ENCODE measurements around the gene COMMD10. TPM values are rescaled to one million over a fixed set of nuclear protein-coding genes. Genes with fewer than 3 reads are reported as not detected.

COMMD10 gene
- total RNA-seq, 3 donors from 2014 or later = 20.6 to 31.1 (median 29.0) TPM

DNA sequence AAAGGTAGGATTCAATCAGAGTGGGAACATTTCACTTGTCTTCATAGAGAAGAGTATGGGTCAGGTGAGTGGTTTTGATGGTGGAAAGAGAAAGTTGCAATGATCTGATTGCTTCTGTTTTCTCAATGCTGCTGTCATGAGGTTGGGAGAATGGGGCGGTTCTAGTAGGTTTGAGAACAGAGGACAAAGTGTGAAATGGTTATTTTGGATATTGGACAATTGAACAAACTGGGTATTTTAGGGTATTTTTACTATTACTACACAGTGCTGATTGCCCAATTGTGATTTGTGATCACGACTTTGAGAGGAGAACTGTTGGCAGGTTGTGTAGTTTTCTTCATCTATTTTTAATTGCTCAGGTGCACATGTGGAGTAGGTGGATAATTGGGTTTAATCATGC is 60.2 kb downstream of the COMMD10 start:
- TF ChIP-seq, protein P1, sequence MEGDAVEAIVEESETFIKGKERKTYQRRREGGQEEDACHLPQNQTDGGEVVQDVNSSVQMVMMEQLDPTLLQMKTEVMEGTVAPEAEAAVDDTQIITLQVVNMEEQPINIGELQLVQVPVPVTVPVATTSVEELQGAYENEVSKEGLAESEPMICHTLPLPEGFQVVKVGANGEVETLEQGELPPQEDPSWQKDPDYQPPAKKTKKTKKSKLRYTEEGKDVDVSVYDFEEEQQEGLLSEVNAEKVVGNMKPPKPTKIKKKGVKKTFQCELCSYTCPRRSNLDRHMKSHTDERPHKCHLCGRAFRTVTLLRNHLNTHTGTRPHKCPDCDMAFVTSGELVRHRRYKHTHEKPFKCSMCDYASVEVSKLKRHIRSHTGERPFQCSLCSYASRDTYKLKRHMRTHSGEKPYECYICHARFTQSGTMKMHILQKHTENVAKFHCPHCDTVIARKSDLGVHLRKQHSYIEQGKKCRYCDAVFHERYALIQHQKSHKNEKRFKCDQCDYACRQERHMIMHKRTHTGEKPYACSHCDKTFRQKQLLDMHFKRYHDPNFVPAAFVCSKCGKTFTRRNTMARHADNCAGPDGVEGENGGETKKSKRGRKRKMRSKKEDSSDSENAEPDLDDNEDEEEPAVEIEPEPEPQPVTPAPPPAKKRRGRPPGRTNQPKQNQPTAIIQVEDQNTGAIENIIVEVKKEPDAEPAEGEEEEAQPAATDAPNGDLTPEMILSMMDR (IDR thresholded peaks at IDR 0.05) = no peak
- intact Hi-C loops (cut with DNase I, micrococcal nuclease) = no loop called here
- Histone ChIP-seq H3K36me3 (ENCODE audit: low read depth) (no peaks in the 10 kb centered on the region), H3K9me3 (no peaks in the 10 kb centered on the region), H3K4me3 (no peak overlapping the region), H3K4me1 (ENCODE audit: low read depth) (no peaks in the 10 kb centered on the region)
- DNase-seq (no peak), ATAC-seq (no peak)

DNA sequence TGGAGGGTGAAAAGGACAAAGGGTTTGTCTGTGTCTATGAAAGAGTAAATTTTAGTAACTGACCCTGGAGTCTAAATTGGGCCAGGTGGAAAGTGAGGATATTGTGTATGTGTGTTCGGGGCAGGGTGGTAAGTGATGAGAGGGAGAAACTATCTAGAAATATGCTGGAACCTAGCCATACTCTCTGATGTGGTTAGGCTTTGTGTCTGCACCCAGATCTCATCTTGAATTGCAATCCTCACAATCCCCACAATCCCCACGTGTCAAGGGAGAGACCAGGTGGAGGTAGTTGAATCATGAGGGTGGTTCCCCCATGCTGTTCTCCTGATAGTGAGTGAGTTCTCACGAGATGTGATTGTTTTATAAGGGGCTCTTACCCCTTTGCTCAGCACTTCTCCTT is 60.6 kb downstream of the COMMD10 start:
- DNase-seq (no peak), ATAC-seq (no peak)
- TF ChIP-seq, protein P1 (IDR thresholded peaks at IDR 0.05) = no peak

DNA sequence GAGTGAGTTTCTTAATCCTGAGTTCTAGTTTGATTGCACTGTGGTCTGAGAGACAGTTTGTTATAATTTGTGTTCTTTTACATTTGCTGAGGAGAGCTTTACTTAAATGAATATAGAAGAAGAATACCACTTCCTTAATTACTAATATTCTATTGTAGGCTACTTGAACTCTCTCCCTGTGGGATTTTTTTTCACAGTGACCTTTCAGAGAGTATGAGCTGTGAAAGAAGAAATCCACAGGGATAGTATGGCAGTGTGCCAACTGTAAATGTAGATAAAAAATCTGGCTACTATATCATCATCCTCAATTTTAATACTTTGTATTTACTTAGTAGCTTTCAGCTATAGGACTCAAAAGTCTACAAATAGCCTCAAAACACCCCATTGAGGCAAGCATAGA is 67.3 kb downstream of the COMMD10 start:
- no peak for ATAC-seq
- Histone ChIP-seq H3K4me1 (ENCODE audit: low read depth) (peaks cover 3% of the 10 kb centered on the region), H3K9me3 (no peaks in the 10 kb centered on the region), H3K4me3 (no peak overlapping the region), H3K36me3 (ENCODE audit: low read depth) (no peaks in the 10 kb centered on the region)
- DNase-seq = no peak
- TF ChIP-seq, protein P1 (IDR thresholded peaks at IDR 0.05) = no peak
- intact Hi-C loops (cut with DNase I, micrococcal nuclease) = no loop called here

More for the DNA sequence above, 60.6 kb downstream of the COMMD10 start:
- intact Hi-C loops (cut with DNase I, micrococcal nuclease) = no loop called here
- H3K36me3 ChIP-seq (ENCODE audit: low read depth) = no peaks in the 10 kb centered on the region
- no peak overlapping the region for H3K4me3 ChIP-seq
- H3K4me1 ChIP-seq (ENCODE audit: low read depth) = no peaks in the 10 kb centered on the region
- no peaks in the 10 kb centered on the region for H3K9me3 ChIP-seq

DNA sequence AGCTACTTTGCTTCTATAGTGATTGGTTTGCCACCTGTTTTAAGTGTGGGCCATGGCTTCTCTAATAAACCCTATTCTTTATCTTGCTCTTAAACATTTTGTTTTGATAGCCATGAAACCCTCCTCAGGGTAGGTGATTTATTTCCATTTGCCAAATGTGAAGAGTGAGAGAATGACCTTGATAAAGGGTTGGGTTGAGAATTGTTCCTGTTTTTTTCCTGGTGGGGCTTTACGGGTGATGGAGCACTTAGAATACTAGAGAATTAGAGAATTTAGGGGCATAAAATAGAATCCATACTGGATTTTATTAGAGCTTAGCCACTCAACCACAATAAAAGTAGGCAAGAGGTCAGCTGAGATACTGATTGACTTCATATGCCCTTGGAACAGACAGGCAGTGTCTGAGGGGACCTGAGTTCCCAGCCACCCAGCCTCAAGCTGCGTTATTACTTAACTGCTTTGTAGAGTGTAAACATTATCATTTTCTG is 68.9 kb downstream of the COMMD10 start:
- no peaks in the 10 kb centered on the region for H3K36me3 ChIP-seq (ENCODE audit: low read depth)
- H3K4me3 ChIP-seq = no peak overlapping the region
- ATAC-seq = no peak
- peaks cover 3% of the 10 kb centered on the region for H3K4me1 ChIP-seq (ENCODE audit: low read depth)
- TF ChIP-seq, protein P1 (IDR thresholded peaks at IDR 0.05) = no peak
- intact Hi-C loops (cut with DNase I, micrococcal nuclease) = no loop called here
- no peaks in the 10 kb centered on the region for H3K9me3 ChIP-seq
- DNase-seq = no peak

DNA sequence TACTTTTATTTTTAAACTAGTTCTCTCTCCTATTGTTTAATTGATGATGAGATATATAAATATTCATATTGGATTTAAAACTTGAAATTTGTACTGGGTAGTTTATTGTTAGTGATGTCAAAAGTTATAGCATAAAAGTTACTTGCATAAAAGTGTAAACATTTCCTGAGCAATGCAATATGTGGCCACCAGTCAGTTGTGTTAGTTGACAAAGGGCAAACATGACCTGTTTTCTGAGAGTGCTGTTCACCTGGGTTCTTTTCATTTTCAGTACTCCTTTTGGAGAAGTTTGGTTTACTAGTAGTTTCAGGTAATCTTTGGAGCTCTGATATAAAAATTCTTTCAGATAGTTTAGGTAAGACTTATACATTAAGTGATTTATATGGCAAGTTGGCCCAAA is 69.4 kb downstream of the COMMD10 start:
- DNase-seq = no peak
- no peak for ATAC-seq
- H3K36me3 ChIP-seq (ENCODE audit: low read depth) = no peaks in the 10 kb centered on the region
- no peak overlapping the region for H3K4me3 ChIP-seq
- no peaks in the 10 kb centered on the region for H3K9me3 ChIP-seq
- TF ChIP-seq, protein P1 (IDR thresholded peaks at IDR 0.05) = no peak
- intact Hi-C loops (cut with DNase I, micrococcal nuclease) = no loop called here
- peaks cover 3% of the 10 kb centered on the region for H3K4me1 ChIP-seq (ENCODE audit: low read depth)

DNA sequence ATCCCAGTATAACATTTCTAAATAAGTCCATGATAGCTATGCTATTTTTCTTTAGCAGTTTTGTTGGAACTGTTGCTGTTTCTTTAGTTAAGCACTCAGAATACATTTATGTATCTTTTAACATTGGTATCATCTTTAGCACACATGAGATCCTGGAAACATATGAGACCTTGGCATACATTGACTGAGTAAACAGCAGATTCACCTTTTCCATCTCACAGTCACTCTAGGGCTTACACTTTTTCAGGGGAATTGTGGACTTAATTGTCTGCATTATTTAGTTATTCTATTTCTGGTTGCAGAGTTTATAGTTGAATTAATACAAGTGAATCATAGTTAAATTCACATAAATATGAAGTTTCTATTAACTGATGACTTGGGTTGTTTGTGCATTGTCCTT is 70.1 kb downstream of the COMMD10 start:
- intact Hi-C loops (cut with DNase I, micrococcal nuclease) = no loop called here
- Histone ChIP-seq H3K36me3 (ENCODE audit: low read depth) (no peaks in the 10 kb centered on the region), H3K4me1 (ENCODE audit: low read depth) (peaks cover 3% of the 10 kb centered on the region), H3K4me3 (no peak overlapping the region), H3K9me3 (no peaks in the 10 kb centered on the region)
- TF ChIP-seq, protein P1 (IDR thresholded peaks at IDR 0.05) = no peak
- ATAC-seq (no peak), DNase-seq (no peak)
